ENCODE data around the gene SHTN1.

Gene SHTN1

GRCh38 chr10:116866987-116867595 is 137.9 kb downstream of the SHTN1 start:
- DNase-seq = no peak

- DNase-seq = no peak
Measured at GRCh38 chr10:116866066-116866465, 138.9 kb downstream of the SHTN1 start.

- no peak for DNase-seq
Measured at GRCh38 chr10:116864436-116864835, 140.6 kb downstream of the SHTN1 start.

GRCh38 chr10:116861796-116862195 is 143.2 kb downstream of the SHTN1 start:
- DNase-seq = no peak

- DNase-seq = no peak
Measured at GRCh38 chr10:116857156-116857555, 147.8 kb downstream of the SHTN1 start.

- no peak for DNase-seq
Measured at GRCh38 chr10:116853701-116854100, 151.3 kb downstream of the SHTN1 start.

- DNase-seq = no peak
Measured at GRCh38 chr10:116853287-116853686, 151.7 kb downstream of the SHTN1 start.

GRCh38 chr10:116852246-116852645 is 152.7 kb downstream of the SHTN1 start:
- no peak for DNase-seq

GRCh38 chr10:116850058-116850611 is 154.9 kb downstream of the SHTN1 start:
- no peak for DNase-seq

GRCh38 chr10:116849248-116850057 is 155.5 kb downstream of the SHTN1 start, which contains the start of gene ENO4:
TSS of gene ENO4 (plus strand) at chr10:116849499. CDS start at chr10:116849567, 68 bp downstream.
- DNase-seq = peak; percentile 62

GRCh38 chr10:116848944-116849247 is 156.1 kb downstream of the SHTN1 start:
- no peak for DNase-seq

GRCh38 chr10:116848032-116848943 is 156.7 kb downstream of the SHTN1 start:
- no peak for DNase-seq

- DNase-seq = no peak
Measured at GRCh38 chr10:116845823-116846222, 159.2 kb downstream of the SHTN1 start.

GRCh38 chr10:116840389-116841075 is 164.5 kb downstream of the SHTN1 start:
- DNase-seq = no peak

GRCh38 chr10:116838143-116838725 is 166.8 kb downstream of the SHTN1 start:
- DNase-seq = no peak

- DNase-seq = no peak
Measured at GRCh38 chr10:116836902-116837523, 168.0 kb downstream of the SHTN1 start.

GRCh38 chr10:116836083-116836482 is 168.9 kb downstream of the SHTN1 start:
- peak; percentile 84 for DNase-seq

GRCh38 chr10:116835658-116836057 is 169.3 kb downstream of the SHTN1 start:
- no peak for DNase-seq

- DNase-seq = no peak
Measured at GRCh38 chr10:116833986-116834985, 170.7 kb downstream of the SHTN1 start.

GRCh38 chr10:116831790-116832189 is 173.2 kb downstream of the SHTN1 start:
- DNase-seq = no peak
